Caco-2 (cell line): ENCODE results near the gene SURF4. TPM values are rescaled to one million over a fixed set of nuclear protein-coding genes. Genes with fewer than 3 reads are reported as not detected.
A peak's percentile ranks its signal among the peaks of the same experiment; 100 is the strongest.

Experiments used
- Bru-seq: library from RNA; stranded (reverse); fragments of 400-500 nt; gene quantifications from one replicate; lab custom pipeline; 2021; lab: Mats Ljungman, UMichigan
- BruChase-seq, 2 experiments: library from RNA; stranded (reverse); fragments of 400-500 nt; gene quantifications; one replicate each; lab custom pipeline; 2021; lab: Mats Ljungman, UMichigan
- BruUV-seq: library from RNA; stranded (reverse); fragments of 400-500 nt; replicated peaks from 2 replicates; lab custom pipeline; 2021; lab: Mats Ljungman, UMichigan
- CTCF ChIA-PET: fragments of 300-600 bp; sonication (Branson Sonifier 250); formaldehyde crosslinking; loops from one replicate; lab custom pipeline; 2022; ENCODE audit warnings: antibody characterized with exemption; lab: Charles Lee
- POLR2A ChIA-PET: fragments of 300-600 bp; sonication (Branson Sonifier 250); formaldehyde crosslinking; loops from one replicate; lab custom pipeline; 2022; ENCODE audit warnings: antibody characterized with exemption; lab: Charles Lee
- DNase-seq, 2 experiments: peaks; one replicate each; pipeline versions ENCODE4 v3.0.0 to v3.0.0-alpha.2; 2020 to 2022
- H3K27me3 ChIP-seq: replicated peaks from 2 replicates; pipeline ENCODE4 v1.6.0; 2011; ENCODE audit warnings: low read length; ENCODE audit not compliant: control insufficient read depth, insufficient read depth
- H3K36me3 ChIP-seq: 2 replicates; pipeline ENCODE4 v1.5.1; 2011; ENCODE audit warnings: low read length; ENCODE audit not compliant: control insufficient read depth, insufficient read depth
- H3K4me1 ChIP-seq: fragments of 250-450 bp; sonication (Bioruptor Pico); 2 replicates; pipeline ENCODE4 v1.5.1; 2020; ENCODE audit warnings: mild to moderate bottlenecking
- H3K4me3 ChIP-seq: 2 replicates; pipeline ENCODE4 v1.5.1; 2011; ENCODE audit warnings: low read depth, mild to moderate bottlenecking, control low read depth, low read length
- H3K9me3 ChIP-seq: fragments of 250-450 bp; sonication (Bioruptor Pico); 2 replicates; pipeline ENCODE4 v1.5.1; 2020; ENCODE audit warnings: mild to moderate bottlenecking, moderate library complexity
- H3K27ac Mint-ChIP-seq: one replicate; pipeline ENCODE4 v1.8.0; 2022; ENCODE audit warnings: mixed read lengths; ENCODE audit not compliant: unreplicated experiment
- H3K27me3 Mint-ChIP-seq: one replicate; pipeline ENCODE4 v1.8.0; 2022; ENCODE audit warnings: mixed read lengths; ENCODE audit not compliant: insufficient read depth, unreplicated experiment
- H3K36me3 Mint-ChIP-seq: one replicate; pipeline ENCODE4 v1.8.0; 2022; ENCODE audit warnings: mild to moderate bottlenecking, mixed read lengths; ENCODE audit not compliant: insufficient read depth, unreplicated experiment
- H3K4me1 Mint-ChIP-seq: one replicate; pipeline ENCODE4 v1.8.0; 2022; ENCODE audit warnings: low read depth, mixed read lengths; ENCODE audit not compliant: unreplicated experiment
- H3K4me3 Mint-ChIP-seq: one replicate; pipeline ENCODE4 v1.8.0; 2022; ENCODE audit warnings: mild to moderate bottlenecking, moderate library complexity, mixed read lengths; ENCODE audit not compliant: unreplicated experiment
- H3K9me3 Mint-ChIP-seq: one replicate; pipeline ENCODE4 v1.8.0; 2022; ENCODE audit warnings: mixed read lengths; ENCODE audit not compliant: unreplicated experiment
- CTCF ChIP-seq, 2 experiments: fragments of 200-600 bp in 1 of 2; IDR thresholded peaks; 1 replicate in 1 of 2; 2 replicates in 1 of 2; pipeline versions ENCODE4 v1.5.1 to v1.8.0; 2011 to 2022; ENCODE audit warnings: antibody characterized with exemption in 1 of 2, control low read depth in 1 of 2, inconsistent platforms in 1 of 2, low read depth in 1 of 2, low read length in 1 of 2, mild to moderate bottlenecking in 1 of 2, moderate library complexity in 1 of 2; ENCODE audit not compliant: insufficient read depth in 1 of 2, severe bottlenecking in 1 of 2, unreplicated experiment in 1 of 2
- intact Hi-C: fragments of 100-400 bp; cut with micrococcal nuclease; formaldehyde crosslinking; loops from one replicate; pipeline ENCODE4 v1.10.0; 2022; ENCODE audit not compliant: unreplicated experiment
- long read RNA-seq: library from polyadenylated mRNA; stranded (forward); transcript quantifications from one replicate; pipeline ENCODE4 v2.0.0, GENCODE V29; 2022
- total RNA-seq: library from RNA; stranded (reverse); gene quantifications from 2 replicates; pipeline ENCODE4 v1.2.3, GENCODE V29; 2022

The SURF4 gene
- 239 and 253 TPM in 2 replicates for total RNA-seq
- Bru-seq, nascent RNA, result percentile 94 among the genes with signal in this experiment
- percentile 97 among the genes with signal in this experiment for BruChase-seq, experiment 1, labeled RNA remaining after a 2-hour chase
- BruChase-seq, experiment 2, labeled RNA remaining after a 6-hour chase, result percentile 99 among the genes with signal in this experiment
- long read RNA-seq, transcript SURF4-208 (6 exons, 3,148 nt), result minor isoform, 5 of 424 reads
- long read RNA-seq, transcript SURF4-202 (6 exons, 2,984 nt), result major isoform, 271 of 424 reads
- long read RNA-seq, partial matches to known transcripts, result 138 of 424 reads
- long read RNA-seq, other reads (novel, unspliced or antisense), result 7 of 424 reads

GRCh38 chr9:133375724-133376654, at the start of gene SURF4, which contains the start of gene STKLD1:
SURF4 (minus strand) TSS chr9:133376060; CDS start chr9:133375969, 91 bp downstream.
STKLD1 (plus strand) TSS chr9:133376366; CDS start chr9:133376474, 108 bp downstream.
- Histone ChIP-seq H3K36me3 (peaks cover 3% of the 10 kb centered on the region; the same call in 1 of the 2 replicates), H3K27me3 (no peaks in the 10 kb centered on the region), H3K4me1 (peaks cover 6% of the 10 kb centered on the region; the same call in 1 of the 2 replicates), H3K4me3 (peak within 1 kb of the TSS; percentile 84), H3K9me3 (no peaks in the 10 kb centered on the region)
- no peak for TF ChIP-seq CTCF (IDR thresholded peaks at IDR 0.05; ENCODE audit: insufficient read depth in 1 of 2, low read depth in 1 of 2, low read length in 1 of 2, severe bottlenecking in 1 of 2, unreplicated experiment in 1 of 2)
- peaks cover 8% of the 10 kb centered on the region for H3K4me1 Mint-ChIP-seq
- no peaks in the 10 kb centered on the region for H3K27me3 Mint-ChIP-seq
- BruUV-seq, result no TSS peak
- peak within 1 kb of the TSS; percentile 89 for H3K4me3 Mint-ChIP-seq
- ChIA-PET CTCF (interaction anchor here (0.6 to 0.9 kb wide), 2 partner anchors 19 to 84 kb away, joined by 3 to 4 read pairs; partner anchors contain the start of gene CACFD1), POLR2A (interaction anchor here (0.8 to 1.3 kb wide), 3 partner anchors 13 to 83 kb away, joined by 3 to 5 read pairs (median 5); partner anchors contain the start of genes CACFD1, MED22 and RPL7A)
- DNase-seq, result peak; percentile 95 to 98
- intact Hi-C loops, result loop anchor here (2.0 kb wide), 1 partner anchor 19 kb away; the partner anchor contains the start of genes SURF1 and SURF2
- peak within 1 kb of the TSS; percentile 96 for H3K27ac Mint-ChIP-seq
- H3K9me3 Mint-ChIP-seq, result no peaks in the 10 kb centered on the region
- peaks cover 47% of the 10 kb centered on the region for H3K36me3 Mint-ChIP-seq

- Histone ChIP-seq H3K4me1 (peaks cover 9% of the 10 kb centered on the region; the same call in 1 of the 2 replicates), H3K9me3 (no peaks in the 10 kb centered on the region), H3K27me3 (no peaks in the 10 kb centered on the region), H3K36me3 (no peaks in the 10 kb centered on the region), H3K4me3 (no peak overlapping the region)
- Mint-ChIP-seq H3K27me3 (no peaks in the 10 kb centered on the region), H3K27ac (no peak overlapping the region), H3K4me1 (no peaks in the 10 kb centered on the region), H3K36me3 (no peaks in the 10 kb centered on the region), H3K9me3 (no peaks in the 10 kb centered on the region), H3K4me3 (no peak overlapping the region)
- ChIA-PET POLR2A (interaction anchor here (1.0 kb wide), 1 partner anchor 34 kb away, joined by 3 read pairs; no protein-coding TSS in a partner anchor), CTCF (interaction anchor here (0.5 kb wide), 1 partner anchor 33 kb away, joined by 4 read pairs; no protein-coding TSS in a partner anchor)
- DNase-seq, result no peak
- TF ChIP-seq CTCF (IDR thresholded peaks at IDR 0.05; ENCODE audit: insufficient read depth in 1 of 2, low read depth in 1 of 2, low read length in 1 of 2, severe bottlenecking in 1 of 2, unreplicated experiment in 1 of 2), result no peak
- BruUV-seq, result no TSS peak
- intact Hi-C loops, result no loop called here
Observed at GRCh38 chr9:133425049-133425632, 49.3 kb upstream of the SURF4 start.
